ENCODE data around the gene WDR7. TPM values are rescaled to one million over a fixed set of nuclear protein-coding genes. Genes with fewer than 3 reads are reported as not detected.

Gene WDR7
- total RNA-seq, 1 experiment from 2014 or later, result 11.5 TPM

- no peak for TF ChIP-seq ZBTB33 (IDR thresholded peaks at IDR 0.05; ENCODE audit: extremely low read depth, insufficient replicate concordance, low read length)
- no peak for TF ChIP-seq SRF (IDR thresholded peaks at IDR 0.05; ENCODE audit: low read depth)
- no peak for TF ChIP-seq EZH2phosphoT487 (IDR thresholded peaks at IDR 0.05; ENCODE audit: borderline replicate concordance)
- TF ChIP-seq POLR2AphosphoS5 (IDR thresholded peaks at IDR 0.05; ENCODE audit: low read depth, low read length), result no peak
- TF ChIP-seq ZFX (IDR thresholded peaks at IDR 0.05), result no peak
- TF ChIP-seq JUND (IDR thresholded peaks at IDR 0.05), result no peak
- no peak for TF ChIP-seq FOSL1 (IDR thresholded peaks at IDR 0.05; ENCODE audit: low read depth)
- no peak for TF ChIP-seq CEBPB (IDR thresholded peaks at IDR 0.05; ENCODE audit: low read depth)
These were observed 4.1 kb upstream of the WDR7 start (continued) for GRCh38 chr18:56647071-56647470.

DNA sequence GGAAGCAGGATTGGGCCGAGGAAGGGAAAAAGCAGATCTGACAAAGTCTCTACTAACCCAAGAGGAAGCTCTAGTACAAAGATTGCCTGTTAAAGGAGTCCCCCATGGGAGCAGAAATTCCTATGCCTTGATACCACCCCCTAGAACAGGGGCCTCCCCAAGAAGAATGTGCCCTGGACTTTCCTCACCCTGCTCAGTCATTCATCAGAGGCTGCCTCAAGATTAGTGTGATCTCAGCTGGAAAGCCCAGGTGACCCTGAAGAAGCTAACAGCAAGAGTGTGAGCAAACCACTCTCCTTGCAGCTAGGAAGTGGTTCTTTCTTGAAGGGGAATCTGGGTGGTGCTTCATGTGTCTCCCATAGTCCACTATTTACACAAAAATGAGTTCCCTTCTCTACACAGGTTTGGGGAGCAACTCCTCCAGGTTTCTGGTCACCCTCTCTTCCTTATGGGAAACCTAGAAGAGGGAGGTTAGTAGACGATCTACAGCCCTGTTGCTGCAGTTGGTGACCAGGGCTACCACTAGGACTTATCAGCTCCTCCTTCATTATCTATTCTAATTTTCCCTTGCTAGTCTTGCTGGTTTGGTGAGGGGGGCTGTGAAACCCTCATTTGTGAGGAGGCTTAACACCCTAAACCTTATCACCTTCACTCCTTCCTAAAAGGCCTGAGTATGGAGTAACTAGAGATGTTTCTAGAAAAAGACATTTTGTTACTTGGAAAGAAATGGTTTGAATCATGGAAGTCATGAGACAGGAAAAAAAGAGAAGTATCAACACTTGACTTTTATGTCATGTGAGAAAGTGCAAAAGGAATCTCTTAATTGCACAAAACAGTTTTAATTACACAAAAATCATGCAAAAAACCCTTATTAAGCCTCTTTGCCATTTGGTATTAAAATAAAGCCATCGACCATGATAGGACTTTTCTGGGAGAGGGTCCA is 2.9 kb upstream of the WDR7 start:
- TF ChIP-seq REST (IDR thresholded peaks at IDR 0.05; ENCODE audit: low read depth) (no peak), TCF7L2 (IDR thresholded peaks at IDR 0.05; ENCODE audit: borderline replicate concordance, extremely low read depth, insufficient read depth, insufficient read length) (no peak), SP1 (IDR thresholded peaks at IDR 0.05; ENCODE audit: low read depth) (no peak), ZFX (IDR thresholded peaks at IDR 0.05) (no peak), EGR1 (IDR thresholded peaks at IDR 0.05; ENCODE audit: low read depth) (no peak), CBX3 (IDR thresholded peaks at IDR 0.05; ENCODE audit: low read depth) (no peak), ATF3 (IDR thresholded peaks at IDR 0.05) (no peak), FOSL1 (IDR thresholded peaks at IDR 0.05; ENCODE audit: low read depth) (no peak)
- POLR2A ChIA-PET, result no interaction called here

More for the DNA sequence above, 2.9 kb upstream of the WDR7 start:
- intact Hi-C loops (cut with micrococcal nuclease), result no loop called here
- Histone ChIP-seq H3K4me3 (replicated peaks in 1 of 2; ENCODE audit: low read depth in 1 of 2, low read length in 2 of 2) (no peak overlapping the region), H3K79me2 (ENCODE audit: insufficient read depth, low read length) (peaks cover 14% of the 10 kb centered on the region; the same call in 1 of the 2 replicates), H2AFZ (ENCODE audit: low read depth, low read length, poor library complexity, severe bottlenecking) (no peak overlapping the region), H3K9ac (ENCODE audit: low read length) (no peak overlapping the region), H3K27me3 (ENCODE audit: insufficient read depth, low read length) (no peaks in the 10 kb centered on the region), H3K4me1 (ENCODE audit: control insufficient read depth in 1 of 2, insufficient read depth in 2 of 2, low read length in 2 of 2) (peaks cover 0 to 16% of the 10 kb centered on the region in 2 experiments; a peak in 3 of 4 replicates), H3K4me2 (ENCODE audit: low read length) (no peak overlapping the region), H3K36me3 (ENCODE audit: control insufficient read depth in 1 of 2, insufficient read depth in 2 of 2, low read length in 2 of 2) (no peaks in the 10 kb centered on the region), H4K20me1 (ENCODE audit: insufficient read depth) (no peaks in the 10 kb centered on the region), H3K9me3 (ENCODE audit: control insufficient read depth in 1 of 2, insufficient read depth in 1 of 2, low read depth in 1 of 2, low read length in 2 of 2) (no peaks in the 10 kb centered on the region), H3K27ac (ENCODE audit: low read depth, low read length) (no peak overlapping the region), H3K9me2 (ENCODE audit: insufficient read depth) (no peaks in the 10 kb centered on the region)
- no TSS peak for BruUV-seq (replicated peaks)
- ChIA-PET CTCF (no interaction called here), RAD21 (ENCODE audit: low non-redundant PET in 1 of 2, low total read pairs in 2 of 2, uncharacterized antibody in 2 of 2, unreplicated experiment in 2 of 2) (no interaction called here)
- no peak for ATAC-seq
- no peak for DNase-seq (ENCODE audit: low read depth, low spot score)
